K562 (cell line): ENCODE results near the gene TMEM63A. TPM values are rescaled to one million over a fixed set of nuclear protein-coding genes. Genes with fewer than 3 reads are reported as not detected.
"Not testable (repeated sequence)": the region's sequence is repeated elsewhere in the genome, so short reads cannot be mapped to it uniquely, and the experiment has no call there.

Experiments used
- ATAC-seq: fragments of 200-7000 bp; cut with Tn5 transposase; 3 replicates; pipeline ENCODE4 v1.9.1; 2020; ENCODE audit warnings: moderate library complexity
- BruUV-seq: library from RNA; stranded (reverse); fragments of 400-500 nt; replicated peaks from 2 replicates; lab custom pipeline; 2021; lab: Mats Ljungman, UMichigan
- CTCF ChIA-PET: fragments of 300-600 bp; formaldehyde crosslinking; extraction: SDS; loops from one replicate; lab custom pipeline; 2021; ENCODE audit warnings: low intra/inter-chr PET ratio; lab: Yijun Ruan, JAX
- POLR2A ChIA-PET: fragments of 300-600, 350-650 bp; sonication (Branson Sonifier 250); formaldehyde crosslinking; extraction: SDS; loops from one replicate; lab custom pipeline; 2021; ENCODE audit warnings: antibody characterized with exemption, inconsistent platforms; lab: Yijun Ruan, JAX
- DNase-seq, 4 experiments: peaks; one replicate each; pipeline versions ENCODE4 v3.0.0 to v3.0.0-alpha.2; 2011 to 2018; ENCODE audit warnings: low spot score in 3 of 4, mixed read lengths in 3 of 4; ENCODE audit errors: extremely low read depth in 1 of 4
- FAIRE-seq: peaks from 2 replicates; lab custom pipeline; 2011; peaks lifted over from hg19 to GRCh38; lab: Jason Lieb, UNC
- H2AFZ ChIP-seq: 2 replicates; pipeline ENCODE4 v1.6.0; 2011; ENCODE audit warnings: low read depth, low read length, control low read depth, inconsistent platforms
- H3K27ac ChIP-seq: fragments of 200-600 bp; 3 replicates; pipeline ENCODE4 v1.8.0; 2011; ENCODE audit warnings: low read depth, mild to moderate bottlenecking, control low read depth, inconsistent platforms, low read length, moderate library complexity, mixed read lengths; ENCODE audit errors: extremely low read depth
- H3K27me3 ChIP-seq, 2 experiments: fragments of 300-600 bp in 1 of 2; 2 replicates in 1 of 2; 3 replicates in 1 of 2; pipeline versions ENCODE4 v1.6.0 to v1.8.0; 2011; ENCODE audit warnings: inconsistent platforms in 2 of 2, low read length in 2 of 2, mild to moderate bottlenecking in 1 of 2, mixed read lengths in 1 of 2, moderate library complexity in 1 of 2; ENCODE audit not compliant: control insufficient read depth in 2 of 2, insufficient read depth in 2 of 2
- H3K36me3 ChIP-seq: fragments of 300-600 bp; 3 replicates; pipeline ENCODE4 v1.8.0; 2011; ENCODE audit warnings: mild to moderate bottlenecking, low read length, inconsistent platforms; ENCODE audit not compliant: control insufficient read depth, insufficient read depth
- H3K4me1 ChIP-seq, 2 experiments: fragments of 200-600 bp in 1 of 2; replicated peaks in 1 of 2; 2 replicates in 1 of 2; 3 replicates in 1 of 2; pipeline versions ENCODE4 v1.5.1 to v1.8.0; 2011; ENCODE audit warnings: inconsistent platforms in 2 of 2, low read length in 2 of 2, mild to moderate bottlenecking in 1 of 2, mixed read lengths in 1 of 2, moderate library complexity in 1 of 2; ENCODE audit not compliant: control insufficient read depth in 2 of 2, insufficient read depth in 2 of 2
- H3K4me2 ChIP-seq: 2 replicates; pipeline ENCODE4 v1.6.1; 2011; ENCODE audit warnings: low read length, control low read depth, inconsistent platforms, mixed read lengths; ENCODE audit not compliant: insufficient read depth
- H3K4me3 ChIP-seq: fragments of 200-600 bp; sonication (generic), shearing (Covaris generic); 2 replicates; pipeline ENCODE4 v1.5.1; 2016; ENCODE audit warnings: control low read depth, inconsistent platforms
- H3K79me2 ChIP-seq: fragments of 200-600 bp; 3 replicates; pipeline ENCODE4 v1.8.0; 2011; ENCODE audit warnings: low read length, inconsistent platforms; ENCODE audit not compliant: control insufficient read depth, insufficient read depth
- H3K9ac ChIP-seq, 2 experiments: 2 replicates each; pipeline versions ENCODE4 v1.6.0 to v1.6.1; 2011; ENCODE audit warnings: low read depth in 2 of 2, low read length in 2 of 2, control low read depth in 1 of 2, inconsistent platforms in 1 of 2, mild to moderate bottlenecking in 1 of 2, mixed read lengths in 1 of 2; ENCODE audit not compliant: insufficient read depth in 1 of 2
- H3K9me1 ChIP-seq: one replicate; pipeline ENCODE4 v1.6.0; 2011; ENCODE audit warnings: inconsistent platforms, mild to moderate bottlenecking, low read length, moderate library complexity; ENCODE audit not compliant: control insufficient read depth, insufficient read depth
- H3K9me3 ChIP-seq: replicated peaks from 2 replicates; pipeline ENCODE4 v1.5.1; 2011; ENCODE audit warnings: low read depth, low read length, inconsistent platforms; ENCODE audit not compliant: control insufficient read depth, insufficient read depth
- H4K20me1 ChIP-seq: replicated peaks from 2 replicates; pipeline ENCODE4 v1.6.1; 2011; ENCODE audit warnings: low read length, inconsistent platforms, mixed read lengths; ENCODE audit not compliant: control insufficient read depth, insufficient read depth
- WGBS: fragments of 100-300 bp; shearing (Covaris generic); methylation state at CpG from one replicate; pipeline ENCODE4 v1.1.6; 2016; ENCODE audit warnings: low coverage, mixed read lengths; ENCODE audit not compliant: insufficient coverage; ENCODE audit errors: missing lambda C conversion rate; 5-methylcytosine and 5-hydroxymethylcytosine counted together
- in situ Hi-C: fragments of 300-500 bp; cut with MboI; formaldehyde crosslinking; loops from 4 replicates; pipeline ENCODE4 v1.15.0; 2018; ENCODE audit warnings: inconsistent platforms, mixed read lengths
- intact Hi-C: fragments of 100-400 bp; cut with micrococcal nuclease; formaldehyde crosslinking; loops from 2 replicates; pipeline ENCODE4 v1.14.2; 2022
- microRNA-seq: library from miRNA; unstranded; fragments of <30 nt; microRNA quantifications from one replicate; pipeline ENCODE4, GENCODE V29; 2018; ENCODE audit warnings: borderline microRNAs expressed
- polyA plus RNA-seq, 8 experiments: library from polyadenylated mRNA; depleted of rRNA in 4 of 8; stranded (reverse) in 5 of 8; unstranded in 3 of 8; fragments of >200 nt; fragmentation: Nextera tagmentation in 2 of 8; fragmentation: Illumina TruSeq in 1 of 8; extraction: Ambion mirVana in 2 of 8; extraction: Trizol in 1 of 8; gene quantifications; 2 replicates each; pipeline versions ENCODE4 v1.2.1 to v1.2.3, GENCODE V29; 2011 to 2014; ENCODE audit warnings: inconsistent platforms in 1 of 8, missing spikeins in 1 of 8
- total RNA-seq, 7 experiments: library from RNA; depleted of rRNA in 6 of 7; stranded (reverse); fragments of >200 nt in 6 of 7; fragmentation: Illumina TruSeq in 2 of 7; extraction: Trizol in 2 of 7; gene quantifications; 2 replicates each; pipeline versions ENCODE4 v1.2.1 to v1.2.3, GENCODE V29; 2011 to 2021; ENCODE audit warnings: low replicate concordance in 1 of 7
- TF ChIP-seq, protein P1 (sequence below): sonication (generic); formaldehyde crosslinking; IDR thresholded peaks from 2 replicates; pipeline ENCODE4 v1.8.1; 2023; ENCODE audit warnings: mild to moderate bottlenecking, missing genetic modification reagents

The TMEM63A gene
- total and polyA plus RNA-seq, 9 of the 15 experiments (the other 6 are each of a cell fraction or from before 2014, with no cell fraction given) = 2.0 to 54.6 (median 17.5) TPM

GRCh38 chr1:225796097-225796496 lies 86.1 kb downstream of the TMEM63A start:
- 92% methylated on average over 15 of the region's 18 CpGs for WGBS
- BruUV-seq, H3K27ac ChIP-seq, FAIRE-seq, H3K9me1 ChIP-seq, H2AFZ ChIP-seq, H3K9me3 ChIP-seq, H3K4me2 ChIP-seq, H3K36me3 ChIP-seq, ATAC-seq, H3K4me1 ChIP-seq, H3K9ac ChIP-seq, H3K4me3 ChIP-seq, intact Hi-C loops, H3K79me2 ChIP-seq, CTCF ChIA-PET, H4K20me1 ChIP-seq, DNase-seq, H3K27me3 ChIP-seq, in situ Hi-C loops: not testable (repeated sequence)
- POLR2A ChIA-PET = interaction anchor here (1.0 kb wide), 1 partner anchor 10 kb away, joined by 3 read pairs; no protein-coding TSS in a partner anchor
- TF ChIP-seq, protein P1, sequence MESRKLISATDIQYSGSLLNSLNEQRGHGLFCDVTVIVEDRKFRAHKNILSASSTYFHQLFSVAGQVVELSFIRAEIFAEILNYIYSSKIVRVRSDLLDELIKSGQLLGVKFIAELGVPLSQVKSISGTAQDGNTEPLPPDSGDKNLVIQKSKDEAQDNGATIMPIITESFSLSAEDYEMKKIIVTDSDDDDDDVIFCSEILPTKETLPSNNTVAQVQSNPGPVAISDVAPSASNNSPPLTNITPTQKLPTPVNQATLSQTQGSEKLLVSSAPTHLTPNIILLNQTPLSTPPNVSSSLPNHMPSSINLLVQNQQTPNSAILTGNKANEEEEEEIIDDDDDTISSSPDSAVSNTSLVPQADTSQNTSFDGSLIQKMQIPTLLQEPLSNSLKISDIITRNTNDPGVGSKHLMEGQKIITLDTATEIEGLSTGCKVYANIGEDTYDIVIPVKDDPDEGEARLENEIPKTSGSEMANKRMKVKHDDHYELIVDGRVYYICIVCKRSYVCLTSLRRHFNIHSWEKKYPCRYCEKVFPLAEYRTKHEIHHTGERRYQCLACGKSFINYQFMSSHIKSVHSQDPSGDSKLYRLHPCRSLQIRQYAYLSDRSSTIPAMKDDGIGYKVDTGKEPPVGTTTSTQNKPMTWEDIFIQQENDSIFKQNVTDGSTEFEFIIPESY = peak; percentile 78

Small RNAs within 50 kb of the gene (microRNA-seq; reads per million reads assigned to microRNA genes)
- gene MIR6741 = 0.91 reads per million, percentile 4 among the genes with 10 or more reads in this experiment

Other genes starting within 250 kb of the TMEM63A start
Only the 7 nearest of the 8 such genes appear.
- gene SRP9, start 104.6 kb downstream of the TMEM63A start, total RNA-seq (2014; rRNA removed) = 272 and 273 TPM in 2 replicates
- gene SRP9, start 104.6 kb downstream of the TMEM63A start, total RNA-seq (2014; rRNA removed; fragmentation: Illumina TruSeq; extraction: Trizol) = 690 and 726 TPM in 2 replicates
- gene SRP9, start 104.6 kb downstream of the TMEM63A start, total RNA-seq (2015; rRNA removed; fragmentation: Illumina TruSeq; extraction: Trizol) = 537 and 597 TPM in 2 replicates
- 434 and 437 TPM in 2 replicates for gene SRP9, start 104.6 kb downstream of the TMEM63A start, total RNA-seq (2021)
- 836 and 1,016 TPM in 2 replicates for gene SRP9, start 104.6 kb downstream of the TMEM63A start, polyA plus RNA-seq (2011; rRNA removed)
- gene SRP9, start 104.6 kb downstream of the TMEM63A start, polyA plus RNA-seq (2014; fragmentation: Illumina TruSeq; extraction: Trizol) = 557 and 668 TPM in 2 replicates
- 1,000 to 10,000 TPM; 1,645 to 1,892 TPM for gene SRP9, start 104.6 kb downstream of the TMEM63A start, polyA plus RNA-seq (2014; fragmentation: Nextera tagmentation; extraction: Ambion mirVana)
- gene SRP9, start 104.6 kb downstream of the TMEM63A start, polyA plus RNA-seq (2014; rRNA removed) = 502 and 509 TPM in 2 replicates
- 8.0 and 11.6 TPM in 2 replicates for gene EPHX1, start 72.3 kb downstream of the TMEM63A start, total RNA-seq (2014; rRNA removed)
- gene EPHX1, start 72.3 kb downstream of the TMEM63A start, total RNA-seq (2014; rRNA removed; fragmentation: Illumina TruSeq; extraction: Trizol) = 4.7 and 5.1 TPM in 2 replicates
- 6.7 and 7.6 TPM in 2 replicates for gene EPHX1, start 72.3 kb downstream of the TMEM63A start, total RNA-seq (2015; rRNA removed; fragmentation: Illumina TruSeq; extraction: Trizol)
- gene EPHX1, start 72.3 kb downstream of the TMEM63A start, total RNA-seq (2021) = 18.5 and 21.1 TPM in 2 replicates
- 4.0 and 11.2 TPM in 2 replicates for gene EPHX1, start 72.3 kb downstream of the TMEM63A start, polyA plus RNA-seq (2011; rRNA removed)
- 21.9 and 27.0 TPM in 2 replicates for gene EPHX1, start 72.3 kb downstream of the TMEM63A start, polyA plus RNA-seq (2014; fragmentation: Illumina TruSeq; extraction: Trizol)
- under 1 TPM; 0.21 to 0.48 TPM for gene EPHX1, start 72.3 kb downstream of the TMEM63A start, polyA plus RNA-seq (2014; fragmentation: Nextera tagmentation; extraction: Ambion mirVana)
- 7.5 and 8.8 TPM in 2 replicates for gene EPHX1, start 72.3 kb downstream of the TMEM63A start, polyA plus RNA-seq (2014; rRNA removed)
- 0.16 TPM in 1 of 2 replicates, not detected in the other for gene LEFTY1, start 6.8 kb upstream of the TMEM63A start, total RNA-seq (2014; rRNA removed)
- gene LEFTY1, start 6.8 kb upstream of the TMEM63A start, total RNA-seq (2014; rRNA removed; fragmentation: Illumina TruSeq; extraction: Trizol) = 0.07 TPM in 1 of 2 replicates, not detected in the other
- not detected in 2 replicates for gene LEFTY1, start 6.8 kb upstream of the TMEM63A start, total RNA-seq (2015; rRNA removed; fragmentation: Illumina TruSeq; extraction: Trizol)
- gene LEFTY1, start 6.8 kb upstream of the TMEM63A start, total RNA-seq (2021) = 0.20 and 0.24 TPM in 2 replicates
- 0.09 and 0.21 TPM in 2 replicates for gene LEFTY1, start 6.8 kb upstream of the TMEM63A start, polyA plus RNA-seq (2011; rRNA removed)
- gene LEFTY1, start 6.8 kb upstream of the TMEM63A start, polyA plus RNA-seq (2014; fragmentation: Illumina TruSeq; extraction: Trizol) = 0.15 TPM in 1 of 2 replicates, not detected in the other
- not detected for gene LEFTY1, start 6.8 kb upstream of the TMEM63A start, polyA plus RNA-seq (2014; fragmentation: Nextera tagmentation; extraction: Ambion mirVana)
- gene LEFTY1, start 6.8 kb upstream of the TMEM63A start, polyA plus RNA-seq (2014; rRNA removed) = 0.13 TPM in 1 of 2 replicates, not detected in the other
- 162 and 176 TPM in 2 replicates for gene PYCR2, start 41.9 kb upstream of the TMEM63A start, total RNA-seq (2014; rRNA removed)
- 75.2 and 76.7 TPM in 2 replicates for gene PYCR2, start 41.9 kb upstream of the TMEM63A start, total RNA-seq (2014; rRNA removed; fragmentation: Illumina TruSeq; extraction: Trizol)
- gene PYCR2, start 41.9 kb upstream of the TMEM63A start, total RNA-seq (2015; rRNA removed; fragmentation: Illumina TruSeq; extraction: Trizol) = 79.2 and 83.5 TPM in 2 replicates
- 200 and 219 TPM in 2 replicates for gene PYCR2, start 41.9 kb upstream of the TMEM63A start, total RNA-seq (2021)
- 127 and 246 TPM in 2 replicates for gene PYCR2, start 41.9 kb upstream of the TMEM63A start, polyA plus RNA-seq (2011; rRNA removed)
- gene PYCR2, start 41.9 kb upstream of the TMEM63A start, polyA plus RNA-seq (2014; fragmentation: Illumina TruSeq; extraction: Trizol) = 154 and 187 TPM in 2 replicates
- gene PYCR2, start 41.9 kb upstream of the TMEM63A start, polyA plus RNA-seq (2014; fragmentation: Nextera tagmentation; extraction: Ambion mirVana) = 1 to 10 TPM; 5.5 to 7.9 TPM
- gene PYCR2, start 41.9 kb upstream of the TMEM63A start, polyA plus RNA-seq (2014; rRNA removed) = 195 and 208 TPM in 2 replicates
- gene LEFTY2, start 58.8 kb upstream of the TMEM63A start, total RNA-seq (2014; rRNA removed) = 0.08 and 0.14 TPM in 2 replicates
- not detected in 2 replicates for gene LEFTY2, start 58.8 kb upstream of the TMEM63A start, total RNA-seq (2014; rRNA removed; fragmentation: Illumina TruSeq; extraction: Trizol)
- not detected in 2 replicates for gene LEFTY2, start 58.8 kb upstream of the TMEM63A start, total RNA-seq (2015; rRNA removed; fragmentation: Illumina TruSeq; extraction: Trizol)
- not detected in 2 replicates for gene LEFTY2, start 58.8 kb upstream of the TMEM63A start, total RNA-seq (2021)
- gene LEFTY2, start 58.8 kb upstream of the TMEM63A start, polyA plus RNA-seq (2011; rRNA removed) = 0.04 and 0.07 TPM in 2 replicates
- not detected in 2 replicates for gene LEFTY2, start 58.8 kb upstream of the TMEM63A start, polyA plus RNA-seq (2014; fragmentation: Illumina TruSeq; extraction: Trizol)
- not detected for gene LEFTY2, start 58.8 kb upstream of the TMEM63A start, polyA plus RNA-seq (2014; fragmentation: Nextera tagmentation; extraction: Ambion mirVana)
- gene LEFTY2, start 58.8 kb upstream of the TMEM63A start, polyA plus RNA-seq (2014; rRNA removed) = 0.78 TPM in 1 of 2 replicates, not detected in the other
- 44.9 and 46.0 TPM in 2 replicates for gene SDE2, start 117.0 kb upstream of the TMEM63A start, total RNA-seq (2014; rRNA removed)
- 62.3 and 72.5 TPM in 2 replicates for gene SDE2, start 117.0 kb upstream of the TMEM63A start, total RNA-seq (2014; rRNA removed; fragmentation: Illumina TruSeq; extraction: Trizol)
- gene SDE2, start 117.0 kb upstream of the TMEM63A start, total RNA-seq (2015; rRNA removed; fragmentation: Illumina TruSeq; extraction: Trizol) = 42.7 and 43.0 TPM in 2 replicates
- gene SDE2, start 117.0 kb upstream of the TMEM63A start, total RNA-seq (2021) = 45.3 and 50.5 TPM in 2 replicates
- gene SDE2, start 117.0 kb upstream of the TMEM63A start, polyA plus RNA-seq (2011; rRNA removed) = 35.6 and 49.1 TPM in 2 replicates
- gene SDE2, start 117.0 kb upstream of the TMEM63A start, polyA plus RNA-seq (2014; fragmentation: Illumina TruSeq; extraction: Trizol) = 35.7 and 39.9 TPM in 2 replicates
- gene SDE2, start 117.0 kb upstream of the TMEM63A start, polyA plus RNA-seq (2014; fragmentation: Nextera tagmentation; extraction: Ambion mirVana) = 10 to 100 TPM; 14.3 to 19.3 TPM
- 44.6 and 46.1 TPM in 2 replicates for gene SDE2, start 117.0 kb upstream of the TMEM63A start, polyA plus RNA-seq (2014; rRNA removed)
- 412 and 510 TPM in 2 replicates for gene H3-3A, start 180.3 kb upstream of the TMEM63A start, total RNA-seq (2014; rRNA removed)
- gene H3-3A, start 180.3 kb upstream of the TMEM63A start, total RNA-seq (2014; rRNA removed; fragmentation: Illumina TruSeq; extraction: Trizol) = 517 and 565 TPM in 2 replicates
- 394 and 426 TPM in 2 replicates for gene H3-3A, start 180.3 kb upstream of the TMEM63A start, total RNA-seq (2015; rRNA removed; fragmentation: Illumina TruSeq; extraction: Trizol)
- 808 and 835 TPM in 2 replicates for gene H3-3A, start 180.3 kb upstream of the TMEM63A start, total RNA-seq (2021)
- 812 and 877 TPM in 2 replicates for gene H3-3A, start 180.3 kb upstream of the TMEM63A start, polyA plus RNA-seq (2011; rRNA removed)
- gene H3-3A, start 180.3 kb upstream of the TMEM63A start, polyA plus RNA-seq (2014; fragmentation: Illumina TruSeq; extraction: Trizol) = 758 and 923 TPM in 2 replicates
- gene H3-3A, start 180.3 kb upstream of the TMEM63A start, polyA plus RNA-seq (2014; fragmentation: Nextera tagmentation; extraction: Ambion mirVana) = 100 to 1,000 TPM; 543 to 591 TPM
- gene H3-3A, start 180.3 kb upstream of the TMEM63A start, polyA plus RNA-seq (2014; rRNA removed) = 975 and 1,083 TPM in 2 replicates